AG10803 (cell line): ENCODE data around the gene LRCH1.

Experiments
- DNase-seq: peaks from one replicate; pipeline ENCODE4 v3.0.0; 2010; ENCODE audit warnings: low read depth
- H3K4me3 ChIP-seq: 2 replicates; pipeline ENCODE4 v1.5.1; 2011; ENCODE audit warnings: mild to moderate bottlenecking, low read length, control low read depth
- CTCF ChIP-seq: conservative IDR thresholded peaks from 2 replicates; pipeline ENCODE4 v1.5.1; 2011; ENCODE audit warnings: mild to moderate bottlenecking, low read length, control low read depth, inconsistent platforms

Gene LRCH1

GRCh38 chr13:46553886-46554858, 1.2 kb downstream of the LRCH1 start:
- DNase-seq, result peak; percentile 78
- H3K4me3 ChIP-seq, result peak overlapping the region; percentile 88
- TF ChIP-seq CTCF, result peak; percentile 36

DNA sequence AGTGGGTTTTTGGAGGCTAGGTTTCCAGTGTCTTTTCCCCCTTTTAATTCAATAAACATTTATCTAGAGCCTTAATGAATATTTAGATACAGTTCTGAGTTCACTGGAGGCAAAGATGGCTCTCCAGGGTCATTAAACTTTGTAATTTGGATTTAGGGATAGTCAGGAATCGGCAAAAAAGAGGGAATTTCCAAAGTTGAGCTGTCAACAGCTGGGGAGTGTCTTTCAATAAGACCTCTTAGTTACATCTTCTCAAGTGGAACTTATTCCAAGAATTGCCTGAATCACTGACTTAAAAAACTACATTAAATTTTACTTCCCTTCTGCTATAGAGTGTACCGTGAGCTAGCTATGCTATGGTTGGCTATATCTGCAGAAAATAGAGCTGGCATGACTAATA, 2.0 kb downstream of the LRCH1 start:
- DNase-seq, result peak; percentile 33
- H3K4me3 ChIP-seq, result peak overlapping the region; percentile 88
- TF ChIP-seq CTCF, result no peak

- no peak for DNase-seq
- H3K4me3 ChIP-seq, result no peak overlapping the region
- TF ChIP-seq CTCF, result no peak
Observed at GRCh38 chr13:46555722-46556417, 2.9 kb downstream of the LRCH1 start.

DNA sequence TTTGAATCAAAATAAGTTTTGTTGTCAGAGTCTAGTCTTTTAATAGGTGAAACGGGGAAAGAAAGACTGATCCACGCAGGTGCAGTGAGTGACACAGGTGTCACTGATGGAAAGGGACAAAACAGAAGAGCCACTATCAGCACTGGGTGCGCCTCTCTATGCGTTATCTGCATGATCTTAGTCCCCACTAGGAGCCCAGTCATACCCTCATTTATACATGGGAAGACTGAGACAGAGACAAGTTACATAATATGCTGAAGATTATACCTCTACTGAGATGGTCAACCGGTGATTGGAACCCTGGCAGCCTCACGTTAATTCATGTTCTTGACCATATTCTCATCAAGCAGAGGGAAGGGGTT, 3.4 kb downstream of the LRCH1 start:
- no peak for DNase-seq
- no peak overlapping the region for H3K4me3 ChIP-seq
- TF ChIP-seq CTCF, result no peak

- TF ChIP-seq CTCF, result no peak
- peak; percentile 9 for DNase-seq
- H3K4me3 ChIP-seq, result no peak overlapping the region
Observed at GRCh38 chr13:46559272-46559805, 6.4 kb downstream of the LRCH1 start.

- TF ChIP-seq CTCF, result no peak
- no peak for DNase-seq
- H3K4me3 ChIP-seq, result no peak overlapping the region
Observed at GRCh38 chr13:46560778-46561177, 7.8 kb downstream of the LRCH1 start.

DNA sequence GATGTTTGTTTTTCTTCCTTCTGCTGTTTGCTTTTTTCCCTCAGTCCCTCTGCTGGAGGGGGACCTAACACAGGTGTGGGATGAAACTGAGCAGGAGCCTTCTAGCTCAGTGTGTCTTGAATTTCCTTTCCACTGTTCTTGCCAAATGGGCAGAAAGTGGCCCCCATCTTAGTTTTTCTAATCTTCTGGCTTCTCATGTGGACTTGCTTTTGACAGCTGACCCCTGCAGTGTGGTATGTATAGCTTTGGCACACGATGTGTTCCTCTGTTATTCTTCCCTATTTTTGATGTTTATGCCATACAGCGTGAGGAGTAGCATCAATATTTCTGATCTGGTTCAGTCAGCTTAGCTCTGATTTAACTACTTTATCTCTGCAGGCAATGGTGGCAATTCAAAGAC, 8.3 kb downstream of the LRCH1 start:
- no peak for DNase-seq
- no peak overlapping the region for H3K4me3 ChIP-seq
- TF ChIP-seq CTCF, result no peak
